Measurements from ENCODE around the gene PDE11A. TPM values are rescaled to one million over a fixed set of nuclear protein-coding genes. Genes with fewer than 3 reads are reported as not detected.

Gene PDE11A
- total and polyA plus RNA-seq, 2 experiments from 2014 or later = 0.34 to 0.86 TPM

- no peak overlapping the region for H2AFZ ChIP-seq
- no peaks in the 10 kb centered on the region for H3F3A ChIP-seq (ENCODE audit: insufficient read depth)
- DNase-seq = no peak
- no peak overlapping the region for H3K4me2 ChIP-seq (ENCODE audit: unreplicated experiment)
- H3K27me3 ChIP-seq (replicated peaks; ENCODE audit: insufficient read depth) = no peaks in the 10 kb centered on the region
- H3K9me2 ChIP-seq (ENCODE audit: insufficient read depth) = no peaks in the 10 kb centered on the region
- no peak overlapping the region for H3K27ac ChIP-seq
- WGBS, 2 experiments (ENCODE audit: low coverage in 1 of 2, low lambda C conversion rate in 2 of 2, missing lambda C conversion rate in 2 of 2) = 4 to 15% methylated on average over 2 of the region's 2 CpGs
- no peak overlapping the region for H3K9ac ChIP-seq
- H3K4me3 ChIP-seq = no peak overlapping the region
- no peaks in the 10 kb centered on the region for H4K20me1 ChIP-seq (ENCODE audit: insufficient read depth)
- in situ Hi-C loops (cut with MboI) = no loop called here
- TF ChIP-seq EZH2 (IDR thresholded peaks at IDR 0.05; ENCODE audit: insufficient read depth, poor library complexity, severe bottlenecking) (no peak), EZH2phosphoT487 (IDR thresholded peaks at IDR 0.05; ENCODE audit: insufficient read depth, low read depth) (no peak)
- H3K4me1 ChIP-seq (ENCODE audit: insufficient read depth) = no peaks in the 10 kb centered on the region
- no peaks in the 10 kb centered on the region for H3K79me2 ChIP-seq (ENCODE audit: insufficient read depth)
- H3K9me3 ChIP-seq (ENCODE audit: low read depth) = no peaks in the 10 kb centered on the region
- H3K36me3 ChIP-seq (ENCODE audit: low read depth) = no peaks in the 10 kb centered on the region
Measured at GRCh38 chr2:177883177-177883576, 189.4 kb downstream of the PDE11A start.

- H3K27ac ChIP-seq = no peak overlapping the region
- no peaks in the 10 kb centered on the region for H4K20me1 ChIP-seq (ENCODE audit: insufficient read depth)
- H3K9me2 ChIP-seq (ENCODE audit: insufficient read depth) = no peaks in the 10 kb centered on the region
- H3K4me3 ChIP-seq = no peak overlapping the region
- H3K9me3 ChIP-seq (ENCODE audit: low read depth) = no peaks in the 10 kb centered on the region
- H3K9ac ChIP-seq = no peak overlapping the region
- no peak for DNase-seq
- H3K27me3 ChIP-seq (replicated peaks; ENCODE audit: insufficient read depth) = no peaks in the 10 kb centered on the region
- H3K79me2 ChIP-seq (ENCODE audit: insufficient read depth) = no peaks in the 10 kb centered on the region
- H3F3A ChIP-seq (ENCODE audit: insufficient read depth) = no peaks in the 10 kb centered on the region
- no peaks in the 10 kb centered on the region for H3K36me3 ChIP-seq (ENCODE audit: low read depth)
- TF ChIP-seq EZH2phosphoT487 (IDR thresholded peaks at IDR 0.05; ENCODE audit: insufficient read depth, low read depth) (no peak), EZH2 (IDR thresholded peaks at IDR 0.05; ENCODE audit: insufficient read depth, poor library complexity, severe bottlenecking) (no peak)
- H3K4me2 ChIP-seq (ENCODE audit: unreplicated experiment) = no peak overlapping the region
- in situ Hi-C loops (cut with MboI) = no loop called here
- H3K4me1 ChIP-seq (ENCODE audit: insufficient read depth) = no peaks in the 10 kb centered on the region
- no peak overlapping the region for H2AFZ ChIP-seq
- WGBS, 2 experiments (ENCODE audit: low coverage in 1 of 2, low lambda C conversion rate in 2 of 2, missing lambda C conversion rate in 2 of 2) = 30 to 40% methylated on average over 1 of the region's 1 CpG
Measured at GRCh38 chr2:177882501-177882900, 190.1 kb downstream of the PDE11A start.

GRCh38 chr2:177881921-177882320 is 190.7 kb downstream of the PDE11A start:
- Histone ChIP-seq H3K4me3 (no peak overlapping the region), H3K9ac (no peak overlapping the region), H3K79me2 (ENCODE audit: insufficient read depth) (no peaks in the 10 kb centered on the region), H3K27me3 (replicated peaks; ENCODE audit: insufficient read depth) (no peaks in the 10 kb centered on the region), H3K9me2 (ENCODE audit: insufficient read depth) (no peaks in the 10 kb centered on the region), H3K36me3 (ENCODE audit: low read depth) (no peaks in the 10 kb centered on the region), H3K4me2 (ENCODE audit: unreplicated experiment) (no peak overlapping the region), H2AFZ (no peak overlapping the region), H3K27ac (no peak overlapping the region), H3K9me3 (ENCODE audit: low read depth) (no peaks in the 10 kb centered on the region), H3K4me1 (ENCODE audit: insufficient read depth) (no peaks in the 10 kb centered on the region), H3F3A (ENCODE audit: insufficient read depth) (no peaks in the 10 kb centered on the region), H4K20me1 (ENCODE audit: insufficient read depth) (no peaks in the 10 kb centered on the region)
- no peak for TF ChIP-seq EZH2phosphoT487 (IDR thresholded peaks at IDR 0.05; ENCODE audit: insufficient read depth, low read depth)
- no peak for TF ChIP-seq EZH2 (IDR thresholded peaks at IDR 0.05; ENCODE audit: insufficient read depth, poor library complexity, severe bottlenecking)
- no peak for DNase-seq
- WGBS, 2 experiments (ENCODE audit: low coverage in 1 of 2, low lambda C conversion rate in 2 of 2, missing lambda C conversion rate in 2 of 2) = 4 to 10% methylated on average over 2 of the region's 2 CpGs
- in situ Hi-C loops (cut with MboI) = no loop called here

- TF ChIP-seq EZH2 (IDR thresholded peaks at IDR 0.05; ENCODE audit: insufficient read depth, poor library complexity, severe bottlenecking) = no peak
- no peak for TF ChIP-seq EZH2phosphoT487 (IDR thresholded peaks at IDR 0.05; ENCODE audit: insufficient read depth, low read depth)
- no peaks in the 10 kb centered on the region for H3K79me2 ChIP-seq (ENCODE audit: insufficient read depth)
- no peaks in the 10 kb centered on the region for H3K9me2 ChIP-seq (ENCODE audit: insufficient read depth)
- no peak overlapping the region for H3K4me2 ChIP-seq (ENCODE audit: unreplicated experiment)
- H3K27ac ChIP-seq = no peak overlapping the region
- no peaks in the 10 kb centered on the region for H3K27me3 ChIP-seq (replicated peaks; ENCODE audit: insufficient read depth)
- H4K20me1 ChIP-seq (ENCODE audit: insufficient read depth) = no peaks in the 10 kb centered on the region
- H3F3A ChIP-seq (ENCODE audit: insufficient read depth) = no peaks in the 10 kb centered on the region
- no peak overlapping the region for H2AFZ ChIP-seq
- no peaks in the 10 kb centered on the region for H3K36me3 ChIP-seq (ENCODE audit: low read depth)
- no peak overlapping the region for H3K4me3 ChIP-seq
- no peak overlapping the region for H3K9ac ChIP-seq
- in situ Hi-C loops (cut with MboI) = no loop called here
- peak; percentile 3 for DNase-seq
- H3K4me1 ChIP-seq (ENCODE audit: insufficient read depth) = no peaks in the 10 kb centered on the region
- no peaks in the 10 kb centered on the region for H3K9me3 ChIP-seq (ENCODE audit: low read depth)
- 9 to 18% methylated on average over 2 of the region's 2 CpGs for WGBS, 2 experiments (ENCODE audit: low coverage in 1 of 2, low lambda C conversion rate in 2 of 2, missing lambda C conversion rate in 2 of 2)
Measured at GRCh38 chr2:177881008-177881747, 191.4 kb downstream of the PDE11A start.

Data from GM23248 (cell line).